C4-2B (cell line): ENCODE data around the gene NOL8.

ENCODE experiments used
- H3K27ac ChIP-seq: fragments of 450-650 bp; 2 replicates; pipeline ENCODE4 v1.5.1; 2017
- ZFX ChIP-seq: fragments of 450-650 bp; IDR thresholded peaks from 2 replicates; pipeline ENCODE4 v1.6.1; 2017
- TF ChIP-seq, protein P1 (sequence below): fragments of 450-650 bp; conservative IDR thresholded peaks from 2 replicates; pipeline ENCODE4 v1.5.1; 2017; ENCODE audit warnings: mild to moderate bottlenecking

The NOL8 gene

DNA sequence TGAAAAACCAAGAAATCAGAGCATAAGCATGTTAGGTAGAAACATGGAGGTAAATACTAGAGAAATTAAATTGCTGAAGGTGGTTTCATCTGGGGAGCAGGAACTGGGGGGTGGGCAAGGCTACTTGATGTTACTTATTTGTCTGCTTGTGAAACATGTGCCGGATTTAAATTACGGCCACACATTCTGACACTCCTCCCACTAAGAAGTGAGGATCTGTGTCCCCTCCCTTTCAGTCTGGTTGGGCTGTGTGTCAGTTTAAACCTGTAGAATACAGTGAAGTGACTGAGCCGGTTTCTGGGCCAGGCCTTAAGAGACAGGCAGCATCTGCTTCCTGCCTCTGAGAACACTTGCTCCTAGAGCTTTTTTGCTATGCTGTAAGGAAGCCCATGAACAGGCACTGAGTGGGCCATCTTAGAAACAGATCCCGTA lies 29.3 kb downstream of the NOL8 start:
- TF ChIP-seq, protein P1, sequence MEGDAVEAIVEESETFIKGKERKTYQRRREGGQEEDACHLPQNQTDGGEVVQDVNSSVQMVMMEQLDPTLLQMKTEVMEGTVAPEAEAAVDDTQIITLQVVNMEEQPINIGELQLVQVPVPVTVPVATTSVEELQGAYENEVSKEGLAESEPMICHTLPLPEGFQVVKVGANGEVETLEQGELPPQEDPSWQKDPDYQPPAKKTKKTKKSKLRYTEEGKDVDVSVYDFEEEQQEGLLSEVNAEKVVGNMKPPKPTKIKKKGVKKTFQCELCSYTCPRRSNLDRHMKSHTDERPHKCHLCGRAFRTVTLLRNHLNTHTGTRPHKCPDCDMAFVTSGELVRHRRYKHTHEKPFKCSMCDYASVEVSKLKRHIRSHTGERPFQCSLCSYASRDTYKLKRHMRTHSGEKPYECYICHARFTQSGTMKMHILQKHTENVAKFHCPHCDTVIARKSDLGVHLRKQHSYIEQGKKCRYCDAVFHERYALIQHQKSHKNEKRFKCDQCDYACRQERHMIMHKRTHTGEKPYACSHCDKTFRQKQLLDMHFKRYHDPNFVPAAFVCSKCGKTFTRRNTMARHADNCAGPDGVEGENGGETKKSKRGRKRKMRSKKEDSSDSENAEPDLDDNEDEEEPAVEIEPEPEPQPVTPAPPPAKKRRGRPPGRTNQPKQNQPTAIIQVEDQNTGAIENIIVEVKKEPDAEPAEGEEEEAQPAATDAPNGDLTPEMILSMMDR: no peak
- no peak for TF ChIP-seq ZFX
- H3K27ac ChIP-seq: no peak overlapping the region

DNA sequence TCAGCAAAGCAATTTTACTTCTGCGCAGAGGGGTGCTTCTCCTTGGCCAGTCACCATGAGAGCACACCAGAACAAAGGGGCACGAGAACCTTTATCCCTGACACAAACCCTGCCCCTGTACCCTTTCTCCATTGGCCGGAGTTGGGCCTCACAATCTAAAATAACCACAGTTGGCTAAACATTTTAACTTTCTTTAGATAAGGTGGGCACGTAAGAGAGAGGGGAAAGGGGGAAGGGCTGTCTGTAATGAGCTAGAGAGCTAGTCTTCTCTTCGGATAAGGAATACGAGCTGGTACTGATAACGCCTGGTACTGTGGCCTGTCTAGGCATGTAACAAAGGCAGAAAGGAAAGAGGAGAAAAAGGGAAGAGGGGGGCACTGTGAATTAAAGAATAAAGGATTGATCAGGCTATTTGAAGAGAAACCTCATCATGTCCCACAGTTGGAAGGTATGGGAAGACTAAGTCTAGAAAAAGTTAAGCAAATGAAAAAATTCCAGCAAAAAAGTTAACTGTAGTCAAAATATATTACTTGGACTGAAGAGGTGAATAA lies 29.8 kb downstream of the NOL8 start:
- TF ChIP-seq, protein P1: no peak
- no peak for TF ChIP-seq ZFX
- no peak overlapping the region for H3K27ac ChIP-seq

DNA sequence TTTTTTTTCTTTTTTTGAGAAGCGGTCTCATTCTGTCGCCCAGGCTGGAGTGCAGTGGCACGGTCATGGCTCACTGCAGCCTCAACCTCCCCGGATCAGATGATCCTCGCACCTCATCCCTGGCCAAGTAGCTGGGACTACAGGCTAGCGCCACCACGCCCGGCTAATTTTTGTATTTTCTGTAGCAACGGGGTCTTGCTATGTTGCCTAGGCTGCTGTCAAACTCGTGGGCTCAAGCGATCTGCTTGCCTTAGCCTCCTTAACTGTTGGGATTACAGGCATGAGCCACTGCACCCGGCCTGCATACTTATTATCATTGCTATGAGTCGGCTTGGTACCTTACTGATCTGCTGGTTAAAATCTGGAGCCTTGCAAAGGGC lies 30.9 kb downstream of the NOL8 start:
- H3K27ac ChIP-seq: peak overlapping the region; percentile 82
- TF ChIP-seq, protein P1: no peak
- TF ChIP-seq ZFX: peak; percentile 31; the same call in 1 of the 2 replicates

GRCh38 chr9:92293452-92294296 lies 31.5 kb downstream of the NOL8 start, which contains the start of gene IARS1:
TSS of gene IARS1 (minus strand) at chr9:92293697. CDS start at chr9:92289419, 4,278 bp downstream.
- H3K27ac ChIP-seq: peak within 1 kb of the TSS; percentile 82

DNA sequence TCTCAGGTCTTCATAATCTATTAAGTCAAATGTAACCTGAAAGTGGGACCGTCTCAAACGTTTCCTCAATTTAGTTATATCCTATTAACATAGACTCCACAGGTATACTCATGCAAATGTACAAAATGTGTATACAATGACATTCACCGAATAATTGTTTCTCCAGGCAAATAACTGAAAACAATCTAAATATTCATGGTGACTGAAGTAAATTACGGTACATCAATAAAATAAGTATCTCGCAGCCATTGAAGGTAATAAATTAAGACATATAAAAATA lies 32.1 kb downstream of the NOL8 start:
- no peak for TF ChIP-seq ZFX
- TF ChIP-seq, protein P1: no peak
- H3K27ac ChIP-seq: peak overlapping the region; percentile 82

More at GRCh38 chr9:92293452-92294296, 31.5 kb downstream of the NOL8 start, which contains the start of gene IARS1:
- TF ChIP-seq, protein P1: peak; percentile 54
- TF ChIP-seq ZFX: peak; percentile 36; the same call in 1 of the 2 replicates

- TF ChIP-seq ZFX: no peak
- TF ChIP-seq, protein P1: no peak
- H3K27ac ChIP-seq: peak overlapping the region; percentile 55
These were observed 32.6 kb downstream of the NOL8 start for GRCh38 chr9:92292338-92293074.

- 0 out of 2 replicates have a peak overlapping the region, but pooled peaks have one; percentile 55 for H3K27ac ChIP-seq
- TF ChIP-seq ZFX: no peak
- TF ChIP-seq, protein P1: no peak
These were observed 33.6 kb downstream of the NOL8 start for GRCh38 chr9:92291577-92291976.
